ENCODE results near the gene ZFPM1.

DNA sequence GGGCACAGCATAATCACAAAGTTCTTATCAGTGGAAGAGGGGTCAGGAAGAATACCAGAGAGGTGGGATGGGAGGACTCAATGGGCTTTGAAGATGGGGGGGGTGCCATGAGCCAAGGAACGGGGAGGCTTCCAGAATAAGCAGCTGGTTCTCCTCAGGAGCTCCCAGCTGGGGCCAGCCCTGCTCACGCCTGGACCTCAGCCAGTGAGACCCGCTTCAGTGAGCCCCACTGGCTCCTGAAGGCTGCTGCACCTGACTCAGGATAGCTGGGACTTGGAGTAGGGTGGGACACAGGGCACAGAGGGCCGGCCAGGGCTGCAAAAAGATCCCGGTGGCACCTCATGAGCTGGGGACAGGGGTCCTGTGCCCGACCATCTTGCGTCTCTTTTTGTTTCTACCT lies 92.7 kb downstream of the ZFPM1 start:
- TF ChIP-seq, protein P1, sequence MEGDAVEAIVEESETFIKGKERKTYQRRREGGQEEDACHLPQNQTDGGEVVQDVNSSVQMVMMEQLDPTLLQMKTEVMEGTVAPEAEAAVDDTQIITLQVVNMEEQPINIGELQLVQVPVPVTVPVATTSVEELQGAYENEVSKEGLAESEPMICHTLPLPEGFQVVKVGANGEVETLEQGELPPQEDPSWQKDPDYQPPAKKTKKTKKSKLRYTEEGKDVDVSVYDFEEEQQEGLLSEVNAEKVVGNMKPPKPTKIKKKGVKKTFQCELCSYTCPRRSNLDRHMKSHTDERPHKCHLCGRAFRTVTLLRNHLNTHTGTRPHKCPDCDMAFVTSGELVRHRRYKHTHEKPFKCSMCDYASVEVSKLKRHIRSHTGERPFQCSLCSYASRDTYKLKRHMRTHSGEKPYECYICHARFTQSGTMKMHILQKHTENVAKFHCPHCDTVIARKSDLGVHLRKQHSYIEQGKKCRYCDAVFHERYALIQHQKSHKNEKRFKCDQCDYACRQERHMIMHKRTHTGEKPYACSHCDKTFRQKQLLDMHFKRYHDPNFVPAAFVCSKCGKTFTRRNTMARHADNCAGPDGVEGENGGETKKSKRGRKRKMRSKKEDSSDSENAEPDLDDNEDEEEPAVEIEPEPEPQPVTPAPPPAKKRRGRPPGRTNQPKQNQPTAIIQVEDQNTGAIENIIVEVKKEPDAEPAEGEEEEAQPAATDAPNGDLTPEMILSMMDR (IDR thresholded peaks at IDR 0.05) = no peak
- TF ChIP-seq POLR2AphosphoS5 (IDR thresholded peaks at IDR 0.05; ENCODE audit: low read depth, low read length) = no peak

Measured in Panc1 (cell line).